Measurements from ENCODE around the gene ZNF407. TPM values are rescaled to one million over a fixed set of nuclear protein-coding genes. Genes with fewer than 3 reads are reported as not detected.

Gene ZNF407
- total and polyA plus RNA-seq, 7 donors, result 2.4 to 10.2 (median 7.9) TPM

GRCh38 chr18:74570266-74570665 lies 27.4 kb upstream of the ZNF407 start:
- ATAC-seq, result no peak
- Histone ChIP-seq H3K9me3 (no peaks in the 10 kb centered on the region), H3K4me1 (no peaks in the 10 kb centered on the region), H3K27ac (no peak overlapping the region), H3K4me3 (no peak overlapping the region), H3K27me3 (ENCODE audit: insufficient read depth in 3 of 3, low read length in 2 of 3) (peaks cover 0 to 9% (median 2%) of the 10 kb centered on the region in 3 donors), H3K36me3 (ENCODE audit: insufficient read depth in 1 of 2, low read depth in 1 of 2) (no peaks in the 10 kb centered on the region)
- DNase-seq, result no peak
- intact Hi-C loops (cut with DNase I), result no loop called here
- 67 to 88% (median 71%) methylated on average over 4 of the region's 4 CpGs for WGBS, 3 donors
- no peak for TF ChIP-seq CTCF (IDR thresholded peaks at IDR 0.05)

GRCh38 chr18:74571895-74572680 lies 25.6 kb upstream of the ZNF407 start:
- 75 to 78% (median 78%) methylated on average over 12 of the region's 12 CpGs for WGBS, 3 donors
- Histone ChIP-seq H3K27me3 (ENCODE audit: insufficient read depth in 3 of 3, low read length in 2 of 3) (peaks cover 0 to 9% (median 0%) of the 10 kb centered on the region in 3 donors), H3K27ac (no peak overlapping the region), H3K4me1 (no peaks in the 10 kb centered on the region), H3K9me3 (no peaks in the 10 kb centered on the region), H3K36me3 (ENCODE audit: insufficient read depth in 1 of 2, low read depth in 1 of 2) (no peaks in the 10 kb centered on the region), H3K4me3 (no peak overlapping the region)
- intact Hi-C loops (cut with DNase I), result no loop called here
- DNase-seq, result no peak
- no peak for TF ChIP-seq CTCF (IDR thresholded peaks at IDR 0.05)
- no peak for ATAC-seq

- Histone ChIP-seq H3K9me3 (no peaks in the 10 kb centered on the region), H3K36me3 (ENCODE audit: insufficient read depth in 1 of 2, low read depth in 1 of 2) (no peaks in the 10 kb centered on the region), H3K4me1 (no peaks in the 10 kb centered on the region), H3K27ac (no peak overlapping the region), H3K4me3 (no peak overlapping the region), H3K27me3 (ENCODE audit: insufficient read depth in 3 of 3, low read length in 2 of 3) (peaks cover 0 to 14% (median 0%) of the 10 kb centered on the region in 3 donors)
- DNase-seq (no peak), ATAC-seq (no peak)
- intact Hi-C loops (cut with DNase I), result no loop called here
- no peak for TF ChIP-seq CTCF (IDR thresholded peaks at IDR 0.05)
Measured at GRCh38 chr18:74573053-74573452, 24.6 kb upstream of the ZNF407 start.

- H3K4me3 ChIP-seq, result no peak overlapping the region
- no peaks in the 10 kb centered on the region for H3K36me3 ChIP-seq (ENCODE audit: insufficient read depth in 1 of 2, low read depth in 1 of 2)
- no peak for DNase-seq
- intact Hi-C loops (cut with DNase I), result no loop called here
- no peaks in the 10 kb centered on the region for H3K4me1 ChIP-seq
- H3K27ac ChIP-seq, result no peak overlapping the region
- no peaks in the 10 kb centered on the region for H3K9me3 ChIP-seq
- no peak for TF ChIP-seq CTCF (IDR thresholded peaks at IDR 0.05)
- WGBS, 3 donors, result 28 to 40% (median 29%) methylated on average over 2 of the region's 2 CpGs
- ATAC-seq, result no peak
- peaks cover 0 to 15% (median 0%) of the 10 kb centered on the region in 3 donors for H3K27me3 ChIP-seq (ENCODE audit: insufficient read depth in 3 of 3, low read length in 2 of 3)
Measured at GRCh38 chr18:74574916-74575315, 22.8 kb upstream of the ZNF407 start.

GRCh38 chr18:74577019-74577418 lies 20.7 kb upstream of the ZNF407 start:
- H3K4me1 ChIP-seq, result no peaks in the 10 kb centered on the region
- no peaks in the 10 kb centered on the region for H3K9me3 ChIP-seq
- ATAC-seq, result no peak
- no peak overlapping the region for H3K27ac ChIP-seq
- H3K27me3 ChIP-seq (ENCODE audit: insufficient read depth in 3 of 3, low read length in 2 of 3), result peaks cover 0 to 21% (median 0%) of the 10 kb centered on the region in 3 donors
- intact Hi-C loops (cut with DNase I), result no loop called here
- no peak overlapping the region for H3K4me3 ChIP-seq
- TF ChIP-seq CTCF (IDR thresholded peaks at IDR 0.05), result no peak
- 34 to 39% (median 35%) methylated on average over 5 of the region's 5 CpGs for WGBS, 3 donors
- no peak for DNase-seq
- H3K36me3 ChIP-seq (ENCODE audit: insufficient read depth in 1 of 2, low read depth in 1 of 2), result no peaks in the 10 kb centered on the region

Measured in psoas muscle (tissue), 8 donors.